H9 (cell line): ENCODE measurements around the gene TMEM100. TPM values are rescaled to one million over a fixed set of nuclear protein-coding genes. Genes with fewer than 3 reads are reported as not detected.

ENCODE experiments used
- DNase-seq: peaks from one replicate; pipeline ENCODE4 v3.0.0-alpha.2; 2017
- H2AFZ ChIP-seq: one replicate; pipeline ENCODE4 v1.6.1; 2013; ENCODE audit warnings: mild to moderate bottlenecking, low read length, control low read depth, moderate library complexity
- H2AK5ac ChIP-seq: 2 replicates; pipeline ENCODE4 v1.6.1; 2013; ENCODE audit warnings: low read length, control low read depth, mixed read lengths; ENCODE audit not compliant: insufficient read length
- H2BK120ac ChIP-seq: one replicate; pipeline ENCODE4 v1.6.1; 2013; ENCODE audit warnings: low read depth, mild to moderate bottlenecking, low read length, control low read depth, inconsistent platforms; ENCODE audit not compliant: poor library complexity, severe bottlenecking
- H2BK12ac ChIP-seq: 2 replicates; pipeline ENCODE4 v1.6.1; 2013; ENCODE audit warnings: low read length, control low read depth, mixed read lengths, low read depth; ENCODE audit not compliant: insufficient read length
- H2BK15ac ChIP-seq: 2 replicates; pipeline ENCODE4 v1.6.1; 2013; ENCODE audit warnings: low read depth, low read length, control low read depth
- H2BK20ac ChIP-seq: one replicate; pipeline ENCODE4 v1.6.1; 2013; ENCODE audit warnings: low read depth, mild to moderate bottlenecking, low read length, control low read depth, inconsistent platforms; ENCODE audit not compliant: poor library complexity, severe bottlenecking
- H2BK5ac ChIP-seq: 2 replicates; pipeline ENCODE4 v1.6.1; 2013; ENCODE audit warnings: low read length, control low read depth, mixed read lengths; ENCODE audit not compliant: insufficient read length
- H3K14ac ChIP-seq: 2 replicates; pipeline ENCODE4 v1.6.1; 2013; ENCODE audit warnings: low read length, control low read depth; ENCODE audit not compliant: insufficient read depth
- H3K18ac ChIP-seq: 2 replicates; pipeline ENCODE4 v1.6.1; 2013; ENCODE audit warnings: low read depth, mild to moderate bottlenecking, mixed read lengths, low read length, control low read depth; ENCODE audit not compliant: insufficient read length
- H3K23ac ChIP-seq: 2 replicates; pipeline ENCODE4 v1.6.1; 2013; ENCODE audit warnings: low read length, control low read depth, mixed read lengths, low read depth; ENCODE audit not compliant: insufficient read length
- H3K23me2 ChIP-seq: 2 replicates; pipeline ENCODE4 v1.6.1; 2013; ENCODE audit warnings: low read depth, mild to moderate bottlenecking, mixed read lengths, low read length, control low read depth; ENCODE audit not compliant: insufficient read length, poor library complexity, severe bottlenecking
- H3K27ac ChIP-seq: 2 replicates; pipeline ENCODE4 v1.5.1; 2013; ENCODE audit warnings: low read length, control low read depth, mixed read lengths, low read depth; ENCODE audit not compliant: insufficient read length
- H3K27me3 ChIP-seq: 2 replicates; pipeline ENCODE4 v1.6.1; 2013; ENCODE audit warnings: low read length, control low read depth, inconsistent platforms; ENCODE audit not compliant: insufficient read depth
- H3K4ac ChIP-seq: 2 replicates; pipeline ENCODE4 v1.6.1; 2013; ENCODE audit warnings: low read depth, mild to moderate bottlenecking, control low read depth, inconsistent platforms, low read length, moderate library complexity
- H3K4me1 ChIP-seq: 2 replicates; pipeline ENCODE4 v1.6.1; 2013; ENCODE audit warnings: low read length, control low read depth, inconsistent platforms; ENCODE audit not compliant: insufficient read depth
- H3K4me2 ChIP-seq: 2 replicates; pipeline ENCODE4 v1.6.1; 2013; ENCODE audit warnings: low read length, control low read depth, mixed read lengths; ENCODE audit not compliant: insufficient read length, insufficient read depth
- H3K56ac ChIP-seq: 2 replicates; pipeline ENCODE4 v1.6.1; 2013; ENCODE audit warnings: low read depth, mild to moderate bottlenecking, mixed read lengths, low read length, control low read depth; ENCODE audit not compliant: insufficient read length
- H3K79me1 ChIP-seq: 2 replicates; pipeline ENCODE4 v1.6.1; 2013; ENCODE audit warnings: low read depth, mild to moderate bottlenecking, moderate library complexity, low read length, control low read depth, inconsistent platforms; ENCODE audit not compliant: insufficient read depth, poor library complexity, severe bottlenecking
- H3K79me2 ChIP-seq: 2 replicates; pipeline ENCODE4 v1.6.1; 2013; ENCODE audit warnings: low read length, control low read depth, inconsistent platforms; ENCODE audit not compliant: insufficient read depth
- H3K9ac ChIP-seq: 2 replicates; pipeline ENCODE4 v1.6.1; 2013; ENCODE audit warnings: low read length, control low read depth, mixed read lengths; ENCODE audit not compliant: insufficient read length; ENCODE audit errors: extremely low read depth
- H3K9me3 ChIP-seq: one replicate; pipeline ENCODE4 v1.6.1; 2013; ENCODE audit warnings: low read depth, low read length, inconsistent platforms; ENCODE audit not compliant: control insufficient read depth
- H3T11ph ChIP-seq: one replicate; pipeline ENCODE4 v1.6.1; 2013; ENCODE audit warnings: mild to moderate bottlenecking, low read length, control low read depth, inconsistent platforms
- H4K20me1 ChIP-seq: one replicate; pipeline ENCODE4 v1.6.1; 2013; ENCODE audit not compliant: control insufficient read depth, insufficient read length, insufficient read depth
- H4K5ac ChIP-seq: 2 replicates; pipeline ENCODE4 v1.6.1; 2013; ENCODE audit warnings: low read depth, mild to moderate bottlenecking, mixed read lengths, low read length, control low read depth; ENCODE audit not compliant: insufficient read length
- H4K8ac ChIP-seq: replicated peaks from 2 replicates; pipeline ENCODE4 v1.6.1; 2013; ENCODE audit warnings: low read length, control low read depth, mixed read lengths, low read depth; ENCODE audit not compliant: insufficient read length
- H4K91ac ChIP-seq: 2 replicates; pipeline ENCODE4 v1.6.1; 2013; ENCODE audit warnings: low read depth, mild to moderate bottlenecking, moderate library complexity, mixed read lengths, low read length, control low read depth; ENCODE audit not compliant: insufficient read length
- H3K27ac Mint-ChIP-seq, 3 experiments: 2 replicates in 2 of 3; 3 replicates in 1 of 3; pipeline ENCODE4 v1.8.0; 2020 to 2021; ENCODE audit warnings: mixed read lengths in 3 of 3, mild to moderate bottlenecking in 1 of 3, moderate library complexity in 1 of 3
- H3K27me3 Mint-ChIP-seq: 2 replicates; pipeline ENCODE4 v1.8.0; 2021; ENCODE audit warnings: low read depth, mild to moderate bottlenecking, moderate library complexity, mixed read lengths
- H3K36me3 Mint-ChIP-seq, 3 experiments: 2 replicates in 2 of 3; 3 replicates in 1 of 3; pipeline ENCODE4 v1.8.0; 2020 to 2021; ENCODE audit warnings: low read depth in 3 of 3, mixed read lengths in 3 of 3; ENCODE audit not compliant: insufficient read depth in 1 of 3
- H3K4me1 Mint-ChIP-seq, 2 experiments: 2 replicates each; pipeline ENCODE4 v1.8.0; 2020; ENCODE audit warnings: mixed read lengths in 2 of 2
- H3K4me3 Mint-ChIP-seq, 2 experiments: 2 replicates in 1 of 2; 3 replicates in 1 of 2; pipeline ENCODE4 v1.8.0; 2020 to 2021; ENCODE audit warnings: mild to moderate bottlenecking in 2 of 2, mixed read lengths in 2 of 2, moderate library complexity in 1 of 2
- H3K9me3 Mint-ChIP-seq, 2 experiments: 2 replicates in 1 of 2; 3 replicates in 1 of 2; pipeline ENCODE4 v1.8.0; 2020; ENCODE audit warnings: mild to moderate bottlenecking in 2 of 2, mixed read lengths in 2 of 2, moderate library complexity in 1 of 2
- WGBS: extraction: QIAGEN DNeasy Blood & Tissue Kit; methylation state at CpG from one replicate; pipeline ENCODE4 v1.1.7; 2013; ENCODE audit warnings: missing lambda C conversion rate, low lambda C conversion rate, mixed read lengths; ENCODE audit not compliant: insufficient read length; ENCODE audit errors: extremely low coverage; 5-methylcytosine and 5-hydroxymethylcytosine counted together
- total RNA-seq: library from RNA; stranded (reverse); gene quantifications from 2 replicates; pipeline ENCODE4 v1.2.1, GENCODE V29; 2021
- TF ChIP-seq, protein P1 (sequence below): fragments of 200-600 bp; sonication (generic); conservative IDR thresholded peaks from 3 replicates; pipeline ENCODE4 v1.8.0; 2021; ENCODE audit warnings: antibody characterized with exemption, mild to moderate bottlenecking

The TMEM100 gene
- total RNA-seq, 1 experiment from 2014 or later = 0.17 TPM

DNA sequence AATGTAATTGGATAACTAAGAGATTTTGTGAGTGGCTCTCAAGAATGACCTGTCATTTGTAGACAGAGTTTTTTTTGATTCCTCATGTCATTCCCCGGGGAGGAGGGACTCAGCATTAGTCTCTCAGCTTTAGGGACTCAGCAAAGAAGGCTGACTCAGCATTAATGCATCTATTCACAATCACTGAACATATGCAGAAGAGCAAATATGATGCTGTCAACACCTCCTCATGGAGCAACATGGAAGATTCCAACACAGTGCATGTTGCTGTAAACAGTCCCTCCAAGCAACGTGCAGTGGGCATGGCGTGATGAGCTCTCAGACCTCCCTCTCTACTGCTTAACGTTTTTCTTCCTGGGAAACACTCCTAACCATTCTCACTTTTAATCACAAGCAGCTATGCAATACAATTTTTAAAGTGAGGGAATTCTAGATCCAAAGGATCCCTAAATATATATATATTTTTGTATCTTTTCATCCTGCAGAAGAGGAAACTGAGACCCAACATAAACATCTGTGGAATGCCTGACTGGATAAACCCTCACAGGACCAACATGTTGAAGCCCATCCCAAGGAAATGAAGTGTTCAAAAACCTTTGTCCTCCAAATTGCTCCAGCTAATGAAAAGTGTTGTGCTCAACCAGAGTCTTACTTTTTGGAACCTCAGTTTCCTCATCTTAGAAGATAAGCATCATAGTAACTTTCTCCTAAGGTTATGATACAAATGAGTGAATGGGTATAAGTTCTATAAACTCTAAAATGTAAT lies 38.9 kb downstream of the TMEM100 start:
- Histone ChIP-seq H3K27me3 (no peaks in the 10 kb centered on the region), H3K4ac (no peak overlapping the region), H2BK120ac (no peak overlapping the region), H3K18ac (no peak overlapping the region), H4K8ac (no peak overlapping the region), H3K4me2 (no peak overlapping the region), H3K27ac (no peak overlapping the region), H4K5ac (no peak overlapping the region), H3K56ac (no peak overlapping the region), H3K23me2 (no peaks in the 10 kb centered on the region), H2AK5ac (no peak overlapping the region), H2BK15ac (no peak overlapping the region), H3T11ph (no peak overlapping the region), H3K9me3 (peaks cover 7% of the 10 kb centered on the region), H3K79me1 (no peaks in the 10 kb centered on the region), H3K79me2 (no peaks in the 10 kb centered on the region), H2BK5ac (no peak overlapping the region), H4K20me1 (no peaks in the 10 kb centered on the region), H3K23ac (no peak overlapping the region), H4K91ac (no peak overlapping the region), H2BK12ac (no peak overlapping the region), H3K9ac (no peak overlapping the region), H2AFZ (no peak overlapping the region), H2BK20ac (no peak overlapping the region), H3K14ac (no peak overlapping the region), H3K4me1 (no peaks in the 10 kb centered on the region)
- Mint-ChIP-seq H3K27me3 (no peaks in the 10 kb centered on the region; the same call in 1 of the 2 replicates), H3K27ac (no peak overlapping the region), H3K36me3 (peaks cover 4 to 22% (median 16%) of the 10 kb centered on the region in 3 experiments; a peak in 6 of 7 replicates), H3K4me3 (no peak overlapping the region), H3K9me3 (peaks cover 20 to 21% of the 10 kb centered on the region in 2 experiments), H3K4me1 (0 out of 4 replicates have a peak, but pooled peaks cover 2 to 3% of the 10 kb centered on the region in 2 experiments)
- no peak for DNase-seq
- TF ChIP-seq, protein P1, sequence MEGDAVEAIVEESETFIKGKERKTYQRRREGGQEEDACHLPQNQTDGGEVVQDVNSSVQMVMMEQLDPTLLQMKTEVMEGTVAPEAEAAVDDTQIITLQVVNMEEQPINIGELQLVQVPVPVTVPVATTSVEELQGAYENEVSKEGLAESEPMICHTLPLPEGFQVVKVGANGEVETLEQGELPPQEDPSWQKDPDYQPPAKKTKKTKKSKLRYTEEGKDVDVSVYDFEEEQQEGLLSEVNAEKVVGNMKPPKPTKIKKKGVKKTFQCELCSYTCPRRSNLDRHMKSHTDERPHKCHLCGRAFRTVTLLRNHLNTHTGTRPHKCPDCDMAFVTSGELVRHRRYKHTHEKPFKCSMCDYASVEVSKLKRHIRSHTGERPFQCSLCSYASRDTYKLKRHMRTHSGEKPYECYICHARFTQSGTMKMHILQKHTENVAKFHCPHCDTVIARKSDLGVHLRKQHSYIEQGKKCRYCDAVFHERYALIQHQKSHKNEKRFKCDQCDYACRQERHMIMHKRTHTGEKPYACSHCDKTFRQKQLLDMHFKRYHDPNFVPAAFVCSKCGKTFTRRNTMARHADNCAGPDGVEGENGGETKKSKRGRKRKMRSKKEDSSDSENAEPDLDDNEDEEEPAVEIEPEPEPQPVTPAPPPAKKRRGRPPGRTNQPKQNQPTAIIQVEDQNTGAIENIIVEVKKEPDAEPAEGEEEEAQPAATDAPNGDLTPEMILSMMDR = no peak
- no CpG with 5 or more reads among the region's 4 CpGs for WGBS
